A549 (cell line): ENCODE data around the gene GLOD4. TPM values are rescaled to one million over a fixed set of nuclear protein-coding genes. Genes with fewer than 3 reads are reported as not detected.
A peak's percentile ranks its signal among the peaks of the same experiment; 100 is the strongest.

ENCODE experiments used
- ATAC-seq, 2 experiments: fragments of 200-7000 bp in 1 of 2; fragments of >200 bp in 1 of 2; cut with Nextera tagmentation in 1 of 2; cut with Tn5 transposase in 1 of 2; 3 replicates each; pipeline versions ENCODE4 v1.8.0 to v1.9.1; 2018 to 2020; ENCODE audit warnings: mild to moderate bottlenecking in 1 of 2, moderate library complexity in 1 of 2
- CTCF ChIA-PET: fragments of 300-600 bp; sonication (Branson Sonifier 250); formaldehyde crosslinking; extraction: SDS; loops from one replicate; lab custom pipeline; 2021; ENCODE audit warnings: antibody characterized with exemption, inconsistent platforms; lab: Yijun Ruan, JAX
- POLR2A ChIA-PET: fragments of 350-600 bp; formaldehyde crosslinking; extraction: SDS; loops from one replicate; lab custom pipeline; 2021; ENCODE audit warnings: antibody characterized with exemption, inconsistent platforms; lab: Yijun Ruan, JAX
- DNase-seq, 2 experiments: peaks; one replicate each; pipeline versions ENCODE4 v3.0.0 to v3.0.0-alpha.2; 2011 to 2016; ENCODE audit warnings: low read depth in 1 of 2, low spot score in 1 of 2
- FAIRE-seq: peaks from 2 replicates; lab custom pipeline; 2011; peaks lifted over from hg19 to GRCh38; lab: Jason Lieb, UNC
- H3K27ac ChIP-seq, 2 experiments: fragments of >200 bp; sonication (Bioruptor Twin); formaldehyde crosslinking; 3 replicates each; pipeline ENCODE4 v1.5.1; 2016 to 2017
- H3K4me1 ChIP-seq: fragments of >200 bp; sonication (Bioruptor Twin); formaldehyde crosslinking; 3 replicates; pipeline ENCODE4 v1.6.1; 2016
- H3K4me2 ChIP-seq: fragments of >200 bp; sonication (Bioruptor Twin); formaldehyde crosslinking; 3 replicates; pipeline ENCODE4 v1.6.1; 2016
- H3K4me3 ChIP-seq: fragments of >200 bp; sonication (Bioruptor Twin); formaldehyde crosslinking; 3 replicates; pipeline ENCODE4 v1.5.1; 2016
- H3K9me3 ChIP-seq: fragments of >200 bp; sonication (Bioruptor Twin); formaldehyde crosslinking; 3 replicates; pipeline ENCODE4 v1.6.1; 2016
- CBX8 ChIP-seq: fragments of 200-600 bp; sonication (generic); IDR thresholded peaks from 2 replicates; pipeline ENCODE4 v1.6.1; 2016
- CHD2 ChIP-seq: fragments of 150-350 bp; IDR thresholded peaks from 2 replicates; pipeline ENCODE4 v1.6.1; 2014; ENCODE audit warnings: low read length; ENCODE audit not compliant: partially characterized antibody
- CHD4 ChIP-seq: fragments of 200-600 bp; sonication (generic); IDR thresholded peaks from 2 replicates; pipeline ENCODE4 v1.6.1; 2016; ENCODE audit warnings: antibody characterized with exemption, mild to moderate bottlenecking, borderline replicate concordance
- E2F6 ChIP-seq: IDR thresholded peaks from 2 replicates; pipeline ENCODE4 v1.6.1; 2012; ENCODE audit warnings: low read depth, borderline replicate concordance
- EP300 ChIP-seq, 2 experiments: fragments of >200 bp; sonication (Bioruptor Twin); formaldehyde crosslinking; IDR thresholded peaks; 2 replicates in 1 of 2; 3 replicates in 1 of 2; pipeline ENCODE4 v1.6.1; 2016 to 2017
- HDAC2 ChIP-seq: fragments of 200-600 bp; sonication (generic); IDR thresholded peaks from 2 replicates; pipeline ENCODE4 v1.6.1; 2016
- HEYL ChIP-seq: fragments of 250-450 bp; sonication (Bioruptor Pico); IDR thresholded peaks from 2 replicates; pipeline ENCODE4 v1.8.0; 2021; ENCODE audit warnings: mild to moderate bottlenecking, moderate library complexity
- HMGXB4 ChIP-seq: fragments of 250-450 bp; sonication (Bioruptor Pico); IDR thresholded peaks from 2 replicates; pipeline ENCODE4 v1.5.0; 2021; ENCODE audit warnings: mild to moderate bottlenecking, moderate library complexity, borderline replicate concordance
- HOXB5 ChIP-seq: fragments of 250-450 bp; sonication (Bioruptor Pico); IDR thresholded peaks from 2 replicates; pipeline ENCODE4 v1.5.0; 2020; ENCODE audit warnings: mild to moderate bottlenecking, moderate library complexity
- KDM1A ChIP-seq: fragments of 200-600 bp; sonication (generic); IDR thresholded peaks from 2 replicates; pipeline ENCODE4 v1.6.1; 2016; ENCODE audit warnings: low read depth, mild to moderate bottlenecking
- MAFK ChIP-seq: fragments of 450-650 bp; IDR thresholded peaks from 2 replicates; pipeline ENCODE4 v1.6.1; 2014; ENCODE audit not compliant: partially characterized antibody
- MAX ChIP-seq: IDR thresholded peaks from 2 replicates; pipeline ENCODE4 v1.6.1; 2012
- MAZ ChIP-seq: fragments of 150-350 bp; IDR thresholded peaks from 2 replicates; pipeline ENCODE4 v1.6.1; 2014; ENCODE audit warnings: antibody characterized with exemption, low read depth, low read length, borderline replicate concordance
- NFE2L2 ChIP-seq: fragments of 150-350 bp; conservative IDR thresholded peaks from 2 replicates; pipeline ENCODE4 v1.6.1; 2014; ENCODE audit warnings: low read length
- POLR2AphosphoS2 ChIP-seq: conservative IDR thresholded peaks from 2 replicates; pipeline ENCODE4 v1.6.1; 2012; ENCODE audit warnings: low read length, improper control_type of control experiment, inconsistent platforms
- RAD21 ChIP-seq, 2 experiments: fragments of >200 bp in 1 of 2; sonication (Bioruptor Twin) in 1 of 2; formaldehyde crosslinking in 1 of 2; IDR thresholded peaks in 1 of 2; conservative IDR thresholded peaks in 1 of 2; 2 replicates in 1 of 2; 3 replicates in 1 of 2; pipeline ENCODE4 v1.6.1; 2012 to 2018; ENCODE audit warnings: inconsistent platforms in 1 of 2
- RARB ChIP-seq: fragments of 250-450 bp; sonication (Bioruptor Pico); IDR thresholded peaks from 2 replicates; pipeline ENCODE4 v1.8.0; 2021; ENCODE audit warnings: mild to moderate bottlenecking, moderate library complexity
- RCOR1 ChIP-seq: fragments of 150-350 bp; IDR thresholded peaks from 2 replicates; pipeline ENCODE4 v1.6.1; 2014; ENCODE audit warnings: antibody characterized with exemption, low read length, low read depth
- RNF2 ChIP-seq: fragments of 200-600 bp; sonication (generic); IDR thresholded peaks from 2 replicates; pipeline ENCODE4 v1.6.1; 2016; ENCODE audit warnings: low read depth, mild to moderate bottlenecking, antibody characterized with exemption, moderate library complexity, borderline replicate concordance
- SREBF2 ChIP-seq: fragments of 450-650 bp; IDR thresholded peaks from 2 replicates; pipeline ENCODE4 v1.6.1; 2014; ENCODE audit warnings: mild to moderate bottlenecking, moderate library complexity
- TFCP2L1 ChIP-seq: fragments of 250-450 bp; sonication (Bioruptor Pico); IDR thresholded peaks from 2 replicates; pipeline ENCODE4 v1.5.0; 2021; ENCODE audit warnings: mild to moderate bottlenecking
- ZSCAN20 ChIP-seq: fragments of 250-450 bp; sonication (Bioruptor Pico); IDR thresholded peaks from 2 replicates; pipeline ENCODE4 v1.8.0; 2022; ENCODE audit warnings: mild to moderate bottlenecking, moderate library complexity
- WGBS: methylation state at CpG from one replicate; pipeline ENCODE4 v1.1.6; 2017; ENCODE audit errors: missing lambda C conversion rate; 5-methylcytosine and 5-hydroxymethylcytosine counted together
- polyA plus RNA-seq, 4 experiments: library from polyadenylated mRNA; depleted of rRNA in 3 of 4; stranded (reverse); fragments of >200 nt; fragmentation: RNase III in 1 of 4; extraction: RNeasy Plus Mini Kit Qiagen cat#74134 plus additional on column Dnase treatment in 1 of 4; gene quantifications; 2 replicates in 3 of 4; 3 replicates in 1 of 4; pipeline ENCODE4 v1.2.3, GENCODE V29; 2011 to 2017
- TF ChIP-seq, protein P1 (sequence below): fragments of >200 bp; sonication (Bioruptor Twin); formaldehyde crosslinking; IDR thresholded peaks from 2 replicates; pipeline ENCODE4 v1.6.1; 2016
- TF ChIP-seq, protein P2 (sequence below): fragments of 200-600 bp; sonication (generic); IDR thresholded peaks from 2 replicates; pipeline ENCODE4 v1.6.1; 2016; ENCODE audit warnings: antibody characterized with exemption, mild to moderate bottlenecking, moderate library complexity

GLOD4 gene
- polyA plus RNA-seq, 2 of the 4 experiments (the other 2 are of a cell fraction): 133 to 141 TPM

DNA sequence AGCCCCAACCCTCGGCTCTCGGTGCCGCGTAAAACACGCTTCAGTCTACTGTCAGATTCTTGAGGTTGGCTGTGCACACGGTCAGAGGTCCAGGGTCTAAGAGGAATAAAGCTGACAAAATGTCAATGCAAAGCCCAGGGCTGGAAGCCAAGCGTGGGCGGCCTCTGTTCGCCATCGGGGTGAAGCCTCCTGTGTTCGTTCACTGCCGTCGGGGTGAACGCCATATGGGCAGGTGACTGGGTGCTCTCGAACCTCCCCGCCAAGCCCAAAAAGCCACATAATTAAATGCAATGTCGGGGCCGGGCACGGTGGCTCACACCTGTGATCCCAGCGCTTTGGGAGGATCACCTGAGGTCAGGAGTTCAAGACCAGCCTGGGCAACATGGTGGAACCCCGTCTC lies 44.7 kb upstream of the GLOD4 start (continued):
- no peak for TF ChIP-seq MAX
- no peak for TF ChIP-seq NFE2L2
- TF ChIP-seq HMGXB4: no peak
- TF ChIP-seq MAFK: no peak
- no peak for TF ChIP-seq CHD2
- TF ChIP-seq CHD4: no peak
- TF ChIP-seq, protein P1, sequence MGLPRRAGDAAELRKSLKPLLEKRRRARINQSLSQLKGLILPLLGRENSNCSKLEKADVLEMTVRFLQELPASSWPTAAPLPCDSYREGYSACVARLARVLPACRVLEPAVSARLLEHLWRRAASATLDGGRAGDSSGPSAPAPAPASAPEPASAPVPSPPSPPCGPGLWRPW: no peak

- Histone ChIP-seq H3K9me3 (no peaks in the 10 kb centered on the region), H3K27ac (no peak overlapping the region), H3K4me1 (no peaks in the 10 kb centered on the region), H3K4me2 (no peak overlapping the region), H3K4me3 (no peak overlapping the region)
- DNase-seq: no peak
- POLR2A ChIA-PET: no interaction called here
- FAIRE-seq: no peak
- no peak for TF ChIP-seq POLR2AphosphoS2
- ATAC-seq: peak in 1 of 2 experiments; percentile 22; a peak in 1 of 6 replicates
- CTCF ChIA-PET: interaction anchor here (0.6 to 2.1 kb wide), 8 partner anchors 21 to 175 kb away, joined by 3 to 6 read pairs (median 3); partner anchors contain the start of gene TIMM22
- 90% methylated on average over 17 of the region's 17 CpGs for WGBS
Measured at GRCh38 chr17:825216-825615, 43.1 kb upstream of the GLOD4 start.

DNA sequence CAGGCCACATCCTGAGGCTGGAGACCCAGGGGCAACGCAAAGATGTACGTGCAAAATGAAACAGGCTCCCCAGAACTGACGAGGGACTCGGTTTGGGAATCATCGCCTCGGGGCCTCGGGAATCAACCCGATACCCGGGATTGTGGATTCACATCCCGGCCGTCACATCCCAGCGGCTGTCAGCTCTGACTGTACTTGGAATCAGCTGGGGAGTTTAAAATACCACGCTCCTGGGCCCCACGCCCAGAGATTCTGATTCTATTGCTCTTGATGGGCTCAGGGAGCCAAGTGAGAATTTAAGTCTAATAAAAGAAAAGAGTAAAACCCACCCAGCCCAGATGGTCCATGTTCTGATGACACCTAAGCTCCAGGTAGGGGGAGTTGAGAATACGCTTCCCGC lies 42.3 kb upstream of the GLOD4 start:
- CTCF ChIA-PET: interaction anchor here (0.6 to 2.1 kb wide), 7 partner anchors 9 to 584 kb away, joined by 3 to 6 read pairs (median 3); partner anchors contain the start of gene TIMM22
- TF ChIP-seq HOXB5 (CRISPR knock-in tag) (no peak), TFCP2L1 (CRISPR knock-in tag) (no peak), RNF2 (no peak), RCOR1 (no peak), CHD2 (no peak), RAD21 (conservative IDR thresholded peaks at IDR 0.05 in 1 of 2, IDR thresholded peaks at IDR 0.05 in 1 of 2) (no peak), MAZ (no peak), RARB (no peak), E2F6 (no peak), ZSCAN20 (CRISPR knock-in tag) (no peak), EP300 (IDR thresholded peaks at IDR 0.05) (no peak), NFE2L2 (no peak), HEYL (no peak), KDM1A (no peak), SREBF2 (no peak), HDAC2 (no peak), CBX8 (no peak)
- TF ChIP-seq, protein P2, sequence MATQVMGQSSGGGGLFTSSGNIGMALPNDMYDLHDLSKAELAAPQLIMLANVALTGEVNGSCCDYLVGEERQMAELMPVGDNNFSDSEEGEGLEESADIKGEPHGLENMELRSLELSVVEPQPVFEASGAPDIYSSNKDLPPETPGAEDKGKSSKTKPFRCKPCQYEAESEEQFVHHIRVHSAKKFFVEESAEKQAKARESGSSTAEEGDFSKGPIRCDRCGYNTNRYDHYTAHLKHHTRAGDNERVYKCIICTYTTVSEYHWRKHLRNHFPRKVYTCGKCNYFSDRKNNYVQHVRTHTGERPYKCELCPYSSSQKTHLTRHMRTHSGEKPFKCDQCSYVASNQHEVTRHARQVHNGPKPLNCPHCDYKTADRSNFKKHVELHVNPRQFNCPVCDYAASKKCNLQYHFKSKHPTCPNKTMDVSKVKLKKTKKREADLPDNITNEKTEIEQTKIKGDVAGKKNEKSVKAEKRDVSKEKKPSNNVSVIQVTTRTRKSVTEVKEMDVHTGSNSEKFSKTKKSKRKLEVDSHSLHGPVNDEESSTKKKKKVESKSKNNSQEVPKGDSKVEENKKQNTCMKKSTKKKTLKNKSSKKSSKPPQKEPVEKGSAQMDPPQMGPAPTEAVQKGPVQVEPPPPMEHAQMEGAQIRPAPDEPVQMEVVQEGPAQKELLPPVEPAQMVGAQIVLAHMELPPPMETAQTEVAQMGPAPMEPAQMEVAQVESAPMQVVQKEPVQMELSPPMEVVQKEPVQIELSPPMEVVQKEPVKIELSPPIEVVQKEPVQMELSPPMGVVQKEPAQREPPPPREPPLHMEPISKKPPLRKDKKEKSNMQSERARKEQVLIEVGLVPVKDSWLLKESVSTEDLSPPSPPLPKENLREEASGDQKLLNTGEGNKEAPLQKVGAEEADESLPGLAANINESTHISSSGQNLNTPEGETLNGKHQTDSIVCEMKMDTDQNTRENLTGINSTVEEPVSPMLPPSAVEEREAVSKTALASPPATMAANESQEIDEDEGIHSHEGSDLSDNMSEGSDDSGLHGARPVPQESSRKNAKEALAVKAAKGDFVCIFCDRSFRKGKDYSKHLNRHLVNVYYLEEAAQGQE: no peak
- TF ChIP-seq, all 56 proteins: peak for 0
- no peak for DNase-seq
- no peak for ATAC-seq
- no peaks in the 10 kb centered on the region for H3K4me1 ChIP-seq
- no peak overlapping the region for H3K4me2 ChIP-seq
- H3K4me3 ChIP-seq: no peak overlapping the region
- FAIRE-seq: no peak
- no peak overlapping the region for H3K27ac ChIP-seq
- POLR2A ChIA-PET: no interaction called here
- 91% methylated on average over 16 of the region's 16 CpGs for WGBS
- H3K9me3 ChIP-seq: no peaks in the 10 kb centered on the region
